ENCODE measurements around the gene PARP14.

- TF ChIP-seq EZH2 (IDR thresholded peaks at IDR 0.05; ENCODE audit: borderline replicate concordance, insufficient read depth, low read depth, low read length, poor library complexity, severe bottlenecking), result no peak
- TF ChIP-seq, protein P1, sequence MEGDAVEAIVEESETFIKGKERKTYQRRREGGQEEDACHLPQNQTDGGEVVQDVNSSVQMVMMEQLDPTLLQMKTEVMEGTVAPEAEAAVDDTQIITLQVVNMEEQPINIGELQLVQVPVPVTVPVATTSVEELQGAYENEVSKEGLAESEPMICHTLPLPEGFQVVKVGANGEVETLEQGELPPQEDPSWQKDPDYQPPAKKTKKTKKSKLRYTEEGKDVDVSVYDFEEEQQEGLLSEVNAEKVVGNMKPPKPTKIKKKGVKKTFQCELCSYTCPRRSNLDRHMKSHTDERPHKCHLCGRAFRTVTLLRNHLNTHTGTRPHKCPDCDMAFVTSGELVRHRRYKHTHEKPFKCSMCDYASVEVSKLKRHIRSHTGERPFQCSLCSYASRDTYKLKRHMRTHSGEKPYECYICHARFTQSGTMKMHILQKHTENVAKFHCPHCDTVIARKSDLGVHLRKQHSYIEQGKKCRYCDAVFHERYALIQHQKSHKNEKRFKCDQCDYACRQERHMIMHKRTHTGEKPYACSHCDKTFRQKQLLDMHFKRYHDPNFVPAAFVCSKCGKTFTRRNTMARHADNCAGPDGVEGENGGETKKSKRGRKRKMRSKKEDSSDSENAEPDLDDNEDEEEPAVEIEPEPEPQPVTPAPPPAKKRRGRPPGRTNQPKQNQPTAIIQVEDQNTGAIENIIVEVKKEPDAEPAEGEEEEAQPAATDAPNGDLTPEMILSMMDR (IDR thresholded peaks at IDR 0.05), result no peak
These were observed 9.5 kb downstream of the PARP14 start for GRCh38 chr3:122690096-122690495.
